OCI-LY7 (cell line): ENCODE measurements around the gene PRMT5. TPM values are rescaled to one million over a fixed set of nuclear protein-coding genes. Genes with fewer than 3 reads are reported as not detected.

ENCODE experiments used
- BruUV-seq: library from RNA; stranded (reverse); fragments of 400-500 nt; replicated peaks from 2 replicates; lab custom pipeline; 2021; lab: Mats Ljungman, UMichigan
- CTCF ChIA-PET: fragments of 300-600 bp; sonication (Branson Sonifier 250); formaldehyde crosslinking; loops from one replicate; lab custom pipeline; 2022; ENCODE audit warnings: antibody characterized with exemption; ENCODE audit not compliant: unreplicated experiment; lab: Charles Lee
- POLR2A ChIA-PET: fragments of 300-600 bp; sonication (Branson Sonifier 250); formaldehyde crosslinking; loops from one replicate; lab custom pipeline; 2022; ENCODE audit warnings: antibody characterized with exemption; lab: Charles Lee
- DNase-seq: peaks from one replicate; pipeline ENCODE4 v3.0.0-alpha.2; 2015; ENCODE audit warnings: low spot score
- H2AFZ ChIP-seq: fragments of 200-600 bp; sonication (generic), shearing (Covaris generic); 2 replicates; pipeline ENCODE4 v1.6.1; 2014; ENCODE audit warnings: mild to moderate bottlenecking, antibody characterized with exemption, low read length, moderate library complexity
- H3K27ac ChIP-seq: fragments of 200-600 bp; sonication (generic); 2 replicates; pipeline ENCODE4 v1.5.1; 2014; ENCODE audit warnings: mixed run types, low read depth, mild to moderate bottlenecking, moderate library complexity, low read length, inconsistent platforms; ENCODE audit not compliant: poor library complexity, severe bottlenecking
- H3K36me3 ChIP-seq: fragments of 200-600 bp; sonication (generic); 2 replicates; pipeline ENCODE4 v1.6.1; 2014; ENCODE audit warnings: mild to moderate bottlenecking, antibody characterized with exemption, low read length, moderate library complexity, mixed read lengths; ENCODE audit not compliant: insufficient read depth
- H3K4me1 ChIP-seq: fragments of 200-600 bp; sonication (generic); 2 replicates; pipeline ENCODE4 v1.5.1; 2014; ENCODE audit warnings: mild to moderate bottlenecking, low read length; ENCODE audit not compliant: insufficient read depth, poor library complexity, severe bottlenecking
- H3K4me2 ChIP-seq: fragments of 200-600 bp; sonication (generic); 2 replicates; pipeline ENCODE4 v1.6.1; 2014; ENCODE audit warnings: mild to moderate bottlenecking, low read length
- H3K4me3 ChIP-seq: fragments of 200-600 bp; sonication (generic); 2 replicates; pipeline ENCODE4 v1.5.1; 2014; ENCODE audit warnings: mild to moderate bottlenecking, low read depth, low read length; ENCODE audit not compliant: poor library complexity, severe bottlenecking
- H3K79me2 ChIP-seq: fragments of 200-600 bp; sonication (generic); 2 replicates; pipeline ENCODE4 v1.6.1; 2016; ENCODE audit warnings: low read depth, mild to moderate bottlenecking, low read length, moderate library complexity, mixed read lengths; ENCODE audit not compliant: insufficient read depth
- H3K9me2 ChIP-seq: fragments of 200-600 bp; sonication (generic); 2 replicates; pipeline ENCODE4 v1.6.1; 2016; ENCODE audit warnings: mild to moderate bottlenecking, low read length, mixed read lengths; ENCODE audit not compliant: insufficient read depth
- H3K9me3 ChIP-seq: fragments of 200-600 bp; sonication (generic); 2 replicates; pipeline ENCODE4 v1.6.1; 2014; ENCODE audit warnings: mild to moderate bottlenecking, mixed run types, low read length, mixed read lengths
- H4K20me1 ChIP-seq: fragments of 200-600 bp; sonication (generic); 2 replicates; pipeline ENCODE4 v1.6.1; 2014; ENCODE audit warnings: mild to moderate bottlenecking, antibody characterized with exemption, low read length, moderate library complexity, mixed read lengths; ENCODE audit not compliant: insufficient read depth
- CTCF ChIP-seq: fragments of 200-600 bp; sonication (generic); conservative IDR thresholded peaks from 2 replicates; pipeline ENCODE4 v1.5.1; 2014; ENCODE audit warnings: mild to moderate bottlenecking, antibody characterized with exemption, low read length, moderate library complexity, mixed read lengths
- EZH2phosphoT487 ChIP-seq: fragments of 200-600 bp; sonication (generic); IDR thresholded peaks from 2 replicates; pipeline ENCODE4 v1.6.1; 2018; ENCODE audit warnings: low read depth, borderline replicate concordance, mild to moderate bottlenecking, mixed run types, antibody characterized with exemption, low read length, moderate library complexity, mixed read lengths
- intact Hi-C: fragments of 100-400 bp; cut with micrococcal nuclease; formaldehyde crosslinking; loops from one replicate; pipeline ENCODE4 v1.10.0; 2022; ENCODE audit not compliant: unreplicated experiment
- total RNA-seq, 2 experiments: library from RNA; depleted of rRNA in 1 of 2; stranded (reverse); fragments of >200 nt in 1 of 2; shearing (Covaris generic) in 1 of 2; gene quantifications; 2 replicates each; pipeline ENCODE4 v1.2.3, GENCODE V29; 2014 to 2022

Gene PRMT5
- total RNA-seq, 2 experiments from 2014 or later = 93.1 to 135 TPM

GRCh38 chr14:22885975-22886374 lies 43.2 kb downstream of the PRMT5 start:
- peak overlapping the region; percentile 71 for H3K4me3 ChIP-seq
- H3K9me3 ChIP-seq = no peaks in the 10 kb centered on the region
- ChIA-PET CTCF (interaction anchor here (1.2 to 2.0 kb wide), 2 partner anchors 13 to 14 kb away, joined by 3 to 5 read pairs; no protein-coding TSS in a partner anchor), POLR2A (interaction anchor here (0.6 to 7.6 kb wide), 4 partner anchors 13 to 449 kb away, joined by 3 to 65 read pairs (median 4); partner anchors contain the start of genes LRP10 and RBM23)
- peak overlapping the region; percentile 43; the same call in 1 of the 2 replicates for H2AFZ ChIP-seq
- no peaks in the 10 kb centered on the region for H3K79me2 ChIP-seq
- TF ChIP-seq EZH2phosphoT487 = no peak
- no peak for TF ChIP-seq CTCF
- H3K36me3 ChIP-seq = no peaks in the 10 kb centered on the region
- DNase-seq = no peak
- peak overlapping the region; percentile 96 for H3K27ac ChIP-seq
- peaks cover 84% of the 10 kb centered on the region for H3K4me1 ChIP-seq
- no peaks in the 10 kb centered on the region for H3K9me2 ChIP-seq
- no TSS peak for BruUV-seq
- intact Hi-C loops = loop anchor here (5.0 kb wide), 2 partner anchors 74 to 964 kb away; no protein-coding TSS in a partner anchor
- peak overlapping the region; percentile 79 for H3K4me2 ChIP-seq
- no peaks in the 10 kb centered on the region for H4K20me1 ChIP-seq

DNA sequence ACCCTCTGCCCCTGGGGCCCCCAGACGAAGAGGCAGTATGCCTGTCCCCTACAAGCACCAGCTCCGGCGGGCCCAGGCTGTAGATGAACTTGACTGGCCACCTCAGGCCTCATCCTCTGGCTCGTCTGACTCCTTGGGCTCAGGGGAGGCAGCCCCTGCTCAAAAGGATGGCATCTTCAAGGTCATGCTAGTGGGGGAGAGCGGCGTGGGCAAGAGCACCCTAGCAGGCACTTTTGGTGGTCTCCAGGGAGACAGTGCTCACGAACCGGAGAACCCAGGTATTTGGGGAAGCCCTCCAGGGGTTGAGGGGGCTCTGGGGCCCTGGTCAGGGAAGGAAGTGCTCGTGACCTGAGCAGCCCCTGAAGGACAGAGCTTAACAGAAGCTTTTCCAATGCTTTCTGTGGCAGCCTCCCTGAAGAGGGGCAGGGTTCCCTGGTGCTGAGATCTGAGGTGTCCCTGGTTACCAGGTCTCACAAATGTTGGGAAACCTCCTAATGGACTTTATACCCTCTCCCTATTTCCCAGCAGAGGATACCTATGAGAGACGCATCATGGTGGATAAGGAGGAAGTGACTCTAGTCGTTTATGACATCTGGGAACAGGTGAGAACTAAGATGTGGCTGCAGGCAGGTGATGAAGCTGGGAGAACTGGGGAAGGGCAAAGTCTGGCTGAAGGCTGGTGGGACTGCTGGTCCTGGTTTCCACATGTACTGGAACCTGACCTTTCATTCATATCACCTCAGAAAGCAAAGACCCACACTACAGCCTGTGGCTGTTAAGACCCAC lies 44.2 kb downstream of the PRMT5 start:
- Histone ChIP-seq H3K27ac (no peak overlapping the region), H2AFZ (no peak overlapping the region), H3K79me2 (no peaks in the 10 kb centered on the region), H3K9me2 (no peaks in the 10 kb centered on the region), H3K36me3 (no peaks in the 10 kb centered on the region), H4K20me1 (no peaks in the 10 kb centered on the region), H3K9me3 (no peaks in the 10 kb centered on the region), H3K4me3 (no peak overlapping the region), H3K4me2 (peak overlapping the region; percentile 79), H3K4me1 (peaks cover 76% of the 10 kb centered on the region)
- no peak for DNase-seq
- intact Hi-C loops = loop anchor here (5.0 kb wide), 2 partner anchors 73 to 963 kb away; no protein-coding TSS in a partner anchor
- CTCF ChIA-PET = interaction anchor here (0.8 to 2.0 kb wide), 3 partner anchors 12 to 13 kb away, joined by 3 to 6 read pairs (median 5); partner anchors contain the start of gene LRP10
- POLR2A ChIA-PET = interaction anchor here (0.6 to 7.6 kb wide), 7 partner anchors 8 to 236 kb away, joined by 3 to 65 read pairs (median 5); partner anchors contain the start of genes LRP10, OXA1L and RBM23
- TF ChIP-seq CTCF = no peak
- no peak for TF ChIP-seq EZH2phosphoT487
- no TSS peak for BruUV-seq
